ENCODE data around the gene APAF1. TPM values are rescaled to one million over a fixed set of nuclear protein-coding genes. Genes with fewer than 3 reads are reported as not detected.

APAF1 gene
- total and polyA plus RNA-seq, 9 of the 15 experiments (the other 6 are each of a cell fraction or from before 2014, with no cell fraction given): 5.1 to 15.7 (median 9.9) TPM

- H4K20me1 ChIP-seq (replicated peaks; ENCODE audit: control insufficient read depth, insufficient read depth, low read length): no peaks in the 10 kb centered on the region
- no peak for ATAC-seq
- H2AFZ ChIP-seq (ENCODE audit: low read depth, low read length): no peak overlapping the region
- ChIA-PET CTCF (ENCODE audit: low intra/inter-chr PET ratio) (no interaction called here), POLR2A (no interaction called here)
- H3K27ac ChIP-seq (ENCODE audit: extremely low read depth, low read depth, low read length): no peak overlapping the region
- no TSS peak for BruUV-seq (replicated peaks)
- H3K9ac ChIP-seq (ENCODE audit: insufficient read depth in 1 of 2, low read depth in 2 of 2, low read length in 2 of 2): no peak overlapping the region
- H3K9me1 ChIP-seq (ENCODE audit: control insufficient read depth, insufficient read depth, low read length): no peaks in the 10 kb centered on the region
- in situ Hi-C loops (cut with MboI): no loop called here
- no peak for TF ChIP-seq KLF16 (IDR thresholded peaks at IDR 0.05)
- no peak for TF ChIP-seq CEBPG (CRISPR knock-in tag; IDR thresholded peaks at IDR 0.05)
- TF ChIP-seq CEBPG (tag; conservative IDR thresholded peaks at IDR 0.05 in 1 of 2, IDR thresholded peaks at IDR 0.05 in 1 of 2): no peak
- TF ChIP-seq XRCC3 (IDR thresholded peaks at IDR 0.05): no peak
- TF ChIP-seq ETV6 (IDR thresholded peaks at IDR 0.05; ENCODE audit: borderline replicate concordance in 1 of 2, low read depth in 2 of 2, low read length in 1 of 2): no peak
- no peak for TF ChIP-seq ETV6 (CRISPR knock-in tag; IDR thresholded peaks at IDR 0.05; ENCODE audit: borderline replicate concordance)
- H3K9me3 ChIP-seq (replicated peaks; ENCODE audit: control insufficient read depth, insufficient read depth, low read depth, low read length): no peaks in the 10 kb centered on the region
- FAIRE-seq: peak; percentile 52
- no peaks in the 10 kb centered on the region for H3K79me2 ChIP-seq (ENCODE audit: control insufficient read depth, insufficient read depth, low read length)
- 62% methylated on average over 4 of the region's 4 CpGs for WGBS (ENCODE audit: insufficient coverage, low coverage, missing lambda C conversion rate)
- intact Hi-C loops (cut with micrococcal nuclease): no loop called here
- DNase-seq (ENCODE audit: extremely low read depth in 1 of 4, low spot score in 3 of 4): no peak
- peaks cover 2% of the 10 kb centered on the region; the same call in 1 of the 3 replicates for H3K36me3 ChIP-seq (ENCODE audit: control insufficient read depth, insufficient read depth, low read length)
- H3K4me1 ChIP-seq (replicated peaks in 1 of 2; ENCODE audit: control insufficient read depth in 2 of 2, insufficient read depth in 2 of 2, low read length in 2 of 2): no peaks in the 10 kb centered on the region; a peak in 2 of 5 replicates
- H3K4me3 ChIP-seq: no peak overlapping the region
- no peaks in the 10 kb centered on the region for H3K27me3 ChIP-seq (ENCODE audit: control insufficient read depth in 2 of 2, insufficient read depth in 2 of 2, low read length in 2 of 2)
- H3K4me2 ChIP-seq (ENCODE audit: insufficient read depth, low read length): no peak overlapping the region
Measured at GRCh38 chr12:98714426-98714825, 69.3 kb downstream of the APAF1 start.

Measured in K562 (cell line).